K562 (cell line): ENCODE results near the gene SART1. TPM values are rescaled to one million over a fixed set of nuclear protein-coding genes. Genes with fewer than 3 reads are reported as not detected.
A peak's percentile ranks its signal among the peaks of the same experiment; 100 is the strongest.

Experiments
- BCOR ChIP-seq: fragments of 450-650 bp; IDR thresholded peaks from 2 replicates; pipeline ENCODE4 v1.6.1; 2016
- BHLHE40 ChIP-seq: IDR thresholded peaks from 2 replicates; pipeline ENCODE4 v1.6.1; 2011; ENCODE audit warnings: low read length, improper control_type of control experiment
- CHD1 ChIP-seq: fragments of 200-600 bp; sonication (generic); IDR thresholded peaks from one replicate; pipeline ENCODE4 v1.6.1; 2012; ENCODE audit warnings: mild to moderate bottlenecking, moderate library complexity, low read length, inconsistent platforms
- DPF2 ChIP-seq: fragments of 450-650 bp; IDR thresholded peaks from 2 replicates; pipeline ENCODE4 v1.6.1; 2016
- HDAC1 ChIP-seq, 2 experiments: fragments of 450-650 bp; IDR thresholded peaks; 2 replicates each; pipeline ENCODE4 v1.6.1; 2016 to 2017; ENCODE audit warnings: inconsistent platforms in 1 of 2, mild to moderate bottlenecking in 1 of 2, moderate library complexity in 1 of 2
- HDAC8 ChIP-seq: fragments of 450-650 bp; IDR thresholded peaks from 2 replicates; pipeline ENCODE4 v1.6.1; 2016; ENCODE audit warnings: mild to moderate bottlenecking, missing genetic modification characterization, moderate library complexity, missing compliant biosample characterization
- HDGF ChIP-seq: fragments of 450-650 bp; IDR thresholded peaks from 2 replicates; pipeline ENCODE4 v1.6.1; 2016
- KDM1A ChIP-seq, 2 experiments: fragments of 450-650 bp; IDR thresholded peaks; 2 replicates each; pipeline ENCODE4 v1.6.1; 2016; ENCODE audit warnings: mild to moderate bottlenecking in 2 of 2
- MGA ChIP-seq: fragments of 450-650 bp; IDR thresholded peaks from 2 replicates; pipeline ENCODE4 v1.6.1; 2016; ENCODE audit warnings: mild to moderate bottlenecking, moderate library complexity
- SMARCA5 ChIP-seq: fragments of 450-650 bp; IDR thresholded peaks from 2 replicates; pipeline ENCODE4 v1.6.1; 2016
- SREBF1 ChIP-seq: fragments of 150-350 bp; IDR thresholded peaks from 2 replicates; pipeline ENCODE4 v1.6.1; 2014; ENCODE audit warnings: antibody characterized with exemption, low read depth, low read length, borderline replicate concordance
- ZBTB33 ChIP-seq: sonication (generic); formaldehyde crosslinking; IDR thresholded peaks from 2 replicates; pipeline ENCODE4 v1.8.1; 2023; ENCODE audit warnings: mild to moderate bottlenecking, missing genetic modification reagents
- ZNF12 ChIP-seq: sonication (generic); formaldehyde crosslinking; IDR thresholded peaks from 2 replicates; pipeline ENCODE4 v1.4.0; 2020; ENCODE audit warnings: mild to moderate bottlenecking, missing genetic modification reagents
- ZNF121 ChIP-seq: sonication (generic); formaldehyde crosslinking; conservative IDR thresholded peaks from 2 replicates; pipeline ENCODE4 v1.8.0; 2022; ENCODE audit warnings: missing genetic modification reagents
- ZNF282 ChIP-seq: sonication (generic); formaldehyde crosslinking; IDR thresholded peaks from 2 replicates; pipeline ENCODE4 v1.8.1; 2023; ENCODE audit warnings: missing genetic modification reagents
- ZNF384 ChIP-seq: IDR thresholded peaks from 2 replicates; pipeline ENCODE4 v1.6.1; 2012; ENCODE audit warnings: low read depth, low read length, improper control_type of control experiment
- ZNF511 ChIP-seq: sonication (generic); formaldehyde crosslinking; IDR thresholded peaks from 2 replicates; pipeline ENCODE4 v1.8.0; 2022; ENCODE audit warnings: mild to moderate bottlenecking, missing genetic modification reagents
- polyA plus RNA-seq, 8 experiments: library from polyadenylated mRNA; depleted of rRNA in 4 of 8; stranded (reverse) in 5 of 8; unstranded in 3 of 8; fragments of >200 nt; fragmentation: Nextera tagmentation in 2 of 8; fragmentation: Illumina TruSeq in 1 of 8; extraction: Ambion mirVana in 2 of 8; extraction: Trizol in 1 of 8; gene quantifications; 2 replicates each; pipeline versions ENCODE4 v1.2.1 to v1.2.3, GENCODE V29; 2011 to 2014; ENCODE audit warnings: inconsistent platforms in 1 of 8, missing spikeins in 1 of 8
- total RNA-seq, 7 experiments: library from RNA; depleted of rRNA in 6 of 7; stranded (reverse); fragments of >200 nt in 6 of 7; fragmentation: Illumina TruSeq in 2 of 7; extraction: Trizol in 2 of 7; gene quantifications; 2 replicates each; pipeline versions ENCODE4 v1.2.1 to v1.2.3, GENCODE V29; 2011 to 2021; ENCODE audit warnings: low replicate concordance in 1 of 7

The SART1 gene
- total and polyA plus RNA-seq, 9 of the 15 experiments (the other 6 are each of a cell fraction or from before 2014, with no cell fraction given): 4.8 to 84.1 (median 31.7) TPM

- TF ChIP-seq MGA: peak; percentile 27; the same call in 1 of the 2 replicates
- TF ChIP-seq ZBTB33 (CRISPR knock-in tag): peak; percentile 93
- no peak for TF ChIP-seq ZNF12 (CRISPR knock-in tag)
- peak; percentile 41; the same call in 1 of the 2 replicates for TF ChIP-seq BHLHE40
- TF ChIP-seq ZNF282: no peak
- TF ChIP-seq CHD1: no peak
- TF ChIP-seq BCOR: peak; percentile 47; the same call in 1 of the 2 replicates
- peak; percentile 73 for TF ChIP-seq DPF2
- no peak for TF ChIP-seq HDAC8 (tag)
- TF ChIP-seq SMARCA5: peak; percentile 69
- no peak for TF ChIP-seq ZNF511 (CRISPR knock-in tag)
- peak; percentile 72; the same call in 1 of the 2 replicates for TF ChIP-seq ZNF121 (CRISPR knock-in tag)
- peak in 1 of 2 experiments; percentile 37; a peak in 1 of 4 replicates for TF ChIP-seq KDM1A (IDR thresholded peaks at IDR 0.05)
- TF ChIP-seq SREBF1: 0 out of 2 replicates have a peak, but pooled peaks have one; percentile 35
- TF ChIP-seq HDGF: peak; percentile 74; the same call in 1 of the 2 replicates
- TF ChIP-seq ZNF384: 0 out of 2 replicates have a peak, but pooled peaks have one; percentile 14
- TF ChIP-seq HDAC1 (IDR thresholded peaks at IDR 0.05): peak in 1 of 2 experiments; percentile 36; a peak in 2 of 4 replicates
Measured at GRCh38 chr11:65960824-65961266, 689 bp upstream of the SART1 start (continued).
